HG02970 (cell line): ENCODE measurements around the gene OR6N1.
A peak's percentile ranks its signal among the peaks of the same experiment; 100 is the strongest.

ENCODE experiments used
- ATAC-seq: cut with Tn5 transposase; IDR thresholded peaks from one replicate; pipeline ENCODE4 v1.9.1; 2021; ENCODE audit warnings: mild to moderate bottlenecking, moderate library complexity, moderate number of reproducible peaks; ENCODE audit not compliant: unreplicated experiment, low FRiP score

Gene OR6N1, protein sequence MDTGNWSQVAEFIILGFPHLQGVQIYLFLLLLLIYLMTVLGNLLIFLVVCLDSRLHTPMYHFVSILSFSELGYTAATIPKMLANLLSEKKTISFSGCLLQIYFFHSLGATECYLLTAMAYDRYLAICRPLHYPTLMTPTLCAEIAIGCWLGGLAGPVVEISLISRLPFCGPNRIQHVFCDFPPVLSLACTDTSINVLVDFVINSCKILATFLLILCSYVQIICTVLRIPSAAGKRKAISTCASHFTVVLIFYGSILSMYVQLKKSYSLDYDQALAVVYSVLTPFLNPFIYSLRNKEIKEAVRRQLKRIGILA

DNA sequence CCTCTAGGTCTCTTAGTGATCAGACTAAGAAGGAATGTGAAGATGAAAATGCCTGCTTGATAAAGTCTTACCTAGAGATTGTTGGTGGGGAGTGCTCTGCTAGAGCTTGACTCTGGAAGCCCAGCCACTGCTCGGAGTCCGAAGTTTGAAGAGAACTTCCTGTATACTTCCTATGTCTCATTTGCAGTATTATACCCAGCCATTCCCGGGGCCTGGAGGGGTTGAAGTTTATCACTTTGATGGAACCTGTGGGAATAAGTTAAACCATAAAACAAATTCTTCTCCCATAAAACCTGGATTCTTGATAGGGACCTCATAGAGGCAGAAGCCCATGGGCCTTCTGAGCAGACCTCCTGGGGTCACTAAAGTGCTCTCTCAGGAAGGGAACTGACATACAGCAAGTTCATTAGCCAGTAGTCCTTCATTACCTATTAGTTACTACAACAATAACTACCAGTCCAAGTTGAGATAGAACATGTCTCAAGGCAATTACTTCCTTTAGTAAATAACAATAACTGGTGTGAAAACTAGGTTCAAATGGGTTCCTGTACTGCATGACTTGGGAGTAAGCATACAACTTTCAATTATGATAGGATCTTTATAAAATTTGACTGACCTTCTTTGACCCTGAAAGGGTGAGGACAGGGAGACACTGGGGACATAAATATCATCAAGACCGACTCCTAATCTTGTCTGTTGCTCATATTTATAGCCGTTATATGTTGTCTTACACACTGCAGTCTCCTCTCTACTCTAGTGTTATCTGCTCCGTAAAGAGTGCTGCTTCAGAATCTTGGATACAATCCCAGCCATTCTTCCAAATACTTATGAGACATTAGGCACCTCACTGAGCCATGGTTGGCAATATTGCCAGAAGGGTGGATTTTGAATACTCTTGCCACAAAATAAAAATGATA lies at the start of gene OR6N1:
TSS of gene OR6N1 (minus strand) at position 246 of the 917 bp plus-strand sequence. CDS start 5,513 bp downstream, outside the sequence.
- ATAC-seq = no peak

DNA sequence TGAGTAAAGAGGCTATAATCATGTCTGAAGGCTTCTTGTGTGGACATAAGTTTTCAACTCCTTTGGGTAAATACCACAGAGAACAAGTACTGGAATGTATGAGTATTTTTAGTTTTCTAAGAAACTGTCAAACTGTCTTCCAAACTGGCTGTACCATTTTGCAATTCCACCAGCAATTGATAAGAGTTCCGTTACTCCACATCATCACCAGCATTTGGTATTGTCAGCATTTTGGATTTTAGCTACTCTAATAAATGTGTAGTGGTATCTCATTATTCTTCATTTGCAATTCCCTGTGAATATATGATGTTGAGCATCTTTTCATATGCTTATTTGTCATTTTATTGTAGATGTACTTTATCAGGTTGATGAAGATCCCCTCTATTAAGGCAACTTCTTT lies 49.7 kb upstream of the OR6N1 start:
- ATAC-seq = no peak

DNA sequence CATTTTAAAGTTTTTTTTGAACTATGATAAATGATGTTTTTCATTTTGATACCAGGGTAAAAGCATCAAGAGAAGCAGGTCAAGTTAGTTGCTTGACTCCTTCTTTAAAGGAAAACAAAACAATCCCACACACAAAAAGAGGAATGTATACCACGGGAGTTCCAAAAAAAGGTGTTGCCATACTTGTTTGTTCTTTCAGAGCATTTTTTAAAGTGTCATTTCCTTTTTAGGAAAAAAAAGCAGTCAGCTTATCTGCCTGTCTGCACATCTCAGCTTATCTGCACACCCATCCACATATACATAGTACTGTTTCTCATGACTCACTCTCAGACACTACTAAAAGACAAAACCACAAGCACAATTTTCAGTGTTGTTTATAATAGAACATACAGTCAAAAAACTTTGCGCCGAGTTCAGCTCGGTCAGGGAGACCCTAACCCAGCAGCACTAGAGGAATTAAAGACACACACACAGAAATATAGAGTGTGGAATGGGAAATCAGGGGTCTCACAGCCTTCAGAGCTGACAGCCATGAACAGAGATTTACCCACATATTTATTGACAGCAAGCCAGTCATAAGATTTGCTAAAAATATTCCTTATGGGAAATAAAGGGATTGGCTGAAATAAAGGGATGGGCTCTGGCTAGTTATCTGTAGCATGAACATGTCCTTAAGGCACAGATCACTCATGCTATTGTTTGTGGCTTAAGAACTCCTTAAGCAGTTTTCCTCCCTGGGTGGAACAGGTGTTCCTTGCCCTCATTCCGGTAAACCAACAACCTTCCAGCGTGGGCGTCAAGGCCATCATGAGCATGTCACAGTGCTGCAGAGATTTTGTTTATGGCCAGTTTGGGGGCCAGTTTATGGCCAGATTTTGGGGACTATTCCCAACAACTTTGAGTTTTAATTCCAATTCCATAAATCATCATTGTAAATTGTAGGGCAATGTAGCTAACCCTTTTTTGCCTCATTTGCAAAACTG lies 47.8 kb upstream of the OR6N1 start:
- ATAC-seq = peak; percentile 83

DNA sequence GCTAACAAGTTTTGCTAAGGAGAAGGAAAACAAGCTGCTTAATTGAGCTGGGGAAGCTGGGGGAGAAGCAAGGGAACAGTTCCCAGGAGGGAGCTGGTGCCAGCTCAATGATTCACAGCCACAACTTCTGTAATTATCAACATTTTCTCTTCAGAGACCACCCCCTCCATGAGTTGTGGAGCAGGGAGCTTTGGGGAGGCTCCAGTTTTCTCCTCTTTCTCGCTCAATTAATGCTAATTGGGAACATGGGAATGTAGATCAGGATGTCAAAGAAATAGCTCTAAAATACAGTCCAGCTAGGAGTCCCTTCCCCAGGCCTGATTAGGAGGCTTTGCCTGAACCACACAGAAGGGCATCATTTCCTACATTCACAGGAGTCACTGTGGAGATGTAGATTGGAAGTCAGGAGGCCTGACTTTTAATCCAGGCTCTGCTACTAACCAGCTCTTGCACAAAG lies 47.0 kb upstream of the OR6N1 start:
- ATAC-seq = no peak

DNA sequence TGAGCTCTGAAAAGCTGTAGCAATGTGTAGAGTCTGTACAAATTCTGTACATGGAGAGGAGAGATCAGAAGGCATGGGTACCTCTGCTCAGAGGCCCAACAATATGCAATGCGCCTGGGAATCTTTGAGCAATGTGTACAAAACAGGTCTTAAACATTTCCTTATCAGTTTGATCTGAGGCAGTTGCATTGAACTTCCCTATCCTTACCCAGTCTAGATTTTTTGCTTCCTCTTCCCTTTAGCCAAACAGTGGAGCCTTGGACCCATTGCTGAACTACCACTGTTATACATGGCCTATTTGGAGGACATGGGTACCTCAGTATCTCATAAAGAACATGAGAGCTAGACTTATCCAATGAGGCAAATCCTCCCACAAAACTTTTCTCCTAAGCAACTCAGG lies 46.6 kb upstream of the OR6N1 start:
- ATAC-seq = no peak

DNA sequence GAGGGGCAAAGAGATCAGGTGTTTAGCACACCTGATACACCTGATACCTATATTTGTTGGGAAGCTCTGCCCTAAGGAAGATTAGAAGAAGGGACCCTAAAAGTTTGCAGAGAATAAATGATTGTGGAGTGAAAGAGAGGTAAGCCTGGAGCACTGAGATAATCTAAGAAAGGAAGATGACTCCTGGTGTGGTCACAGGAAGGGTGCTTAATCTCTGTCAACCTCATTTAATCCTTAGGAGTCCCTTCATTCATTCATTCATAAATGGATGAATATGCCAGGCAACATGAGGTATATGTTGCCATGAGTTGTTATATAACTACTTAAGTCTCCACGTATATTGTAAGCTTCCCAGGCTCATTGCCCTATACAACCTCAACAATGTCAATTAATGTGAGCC lies 43.0 kb upstream of the OR6N1 start:
- no peak for ATAC-seq

DNA sequence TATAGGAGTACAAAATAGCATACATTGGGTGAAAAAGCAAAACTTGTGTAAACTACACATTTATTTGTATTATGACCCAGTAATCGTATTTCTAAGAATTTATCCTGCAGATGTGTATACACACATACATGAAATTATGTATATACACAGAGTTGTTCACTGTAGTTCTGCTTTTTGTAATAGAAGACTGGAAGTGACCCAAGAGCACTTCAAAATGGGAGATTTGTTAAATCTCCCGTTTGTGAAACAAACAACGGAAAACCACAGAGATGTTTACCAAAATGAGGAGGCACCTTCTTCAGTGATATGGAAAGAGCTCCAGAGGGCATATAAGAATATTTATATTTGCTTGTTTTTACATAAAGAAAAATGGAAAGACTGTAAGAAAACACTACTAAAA lies 41.2 kb upstream of the OR6N1 start:
- ATAC-seq = no peak

DNA sequence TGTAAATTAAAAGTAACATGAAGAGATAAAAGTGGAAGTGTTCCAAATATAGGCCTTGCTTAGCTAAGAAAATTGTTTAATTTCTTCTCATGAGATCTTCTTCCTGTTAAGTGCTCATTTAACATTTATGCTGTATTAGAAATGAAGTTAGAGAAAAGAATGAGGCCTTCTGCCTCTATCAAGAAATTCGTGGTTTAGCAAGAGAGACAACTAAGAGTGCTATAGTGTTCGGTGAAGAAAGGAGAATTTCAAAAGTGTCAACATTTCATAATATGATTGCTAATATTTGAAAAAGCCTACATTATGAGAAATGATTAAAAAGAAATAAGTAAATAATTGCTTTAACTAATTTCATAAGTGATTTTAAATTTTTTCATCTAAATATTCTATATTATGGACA lies 40.3 kb upstream of the OR6N1 start:
- ATAC-seq = no peak

DNA sequence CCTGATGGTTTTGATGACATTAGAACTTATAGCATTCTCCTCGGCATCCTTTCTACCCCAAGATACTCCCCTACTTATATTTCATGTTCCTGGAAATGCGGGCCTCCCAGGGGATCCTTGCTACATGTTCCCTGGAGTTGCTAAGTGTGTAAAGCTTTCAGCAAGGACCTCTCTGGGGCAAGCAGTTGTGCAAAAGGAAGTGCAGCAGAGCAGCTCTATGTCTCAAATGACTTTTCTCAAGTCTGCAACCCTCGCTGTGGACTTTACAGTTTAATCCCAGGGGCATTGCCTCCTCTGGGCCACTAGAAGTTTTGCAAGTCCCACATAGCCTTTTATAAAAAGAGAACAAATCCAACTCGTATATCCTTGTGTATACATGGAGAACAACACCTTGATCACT lies 38.3 kb upstream of the OR6N1 start:
- ATAC-seq = no peak

DNA sequence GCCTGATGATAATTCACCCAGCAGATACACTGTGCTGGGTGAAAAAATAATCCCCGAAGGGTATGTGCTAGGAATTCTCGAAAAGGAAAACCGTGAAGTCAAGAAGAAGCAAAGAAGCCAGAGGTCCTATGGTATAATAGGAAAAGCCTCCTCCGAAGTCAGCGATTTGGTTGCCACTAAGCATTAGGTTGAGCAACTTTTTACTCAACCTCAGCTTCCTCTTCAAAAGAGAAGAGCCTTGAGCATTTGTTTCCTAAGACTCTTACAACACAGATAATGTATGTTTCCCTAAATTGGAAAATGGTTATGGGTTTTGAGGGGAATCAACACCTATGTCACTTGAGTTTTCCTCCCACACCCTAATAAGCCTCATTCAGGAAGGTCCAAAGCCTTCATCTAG lies 37.9 kb upstream of the OR6N1 start:
- no peak for ATAC-seq

DNA sequence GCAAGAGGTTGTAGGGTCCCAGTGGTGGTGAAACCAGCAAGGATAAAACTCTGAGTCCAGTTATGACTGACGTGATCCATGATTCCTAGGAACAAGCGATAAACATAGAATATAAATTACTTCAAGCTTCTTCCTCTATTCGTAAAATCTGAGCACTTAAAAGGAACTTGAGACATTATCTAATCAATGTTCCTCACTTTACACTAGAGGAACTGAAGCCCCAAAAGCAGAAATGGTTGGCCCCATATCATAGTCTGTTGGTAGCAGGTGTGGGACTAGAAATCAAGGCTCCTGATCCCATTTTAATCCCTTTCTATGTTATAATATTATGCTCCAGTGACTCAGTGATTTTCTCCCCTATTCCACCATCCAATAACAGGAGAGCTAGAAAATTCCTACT lies 37.3 kb upstream of the OR6N1 start:
- no peak for ATAC-seq

DNA sequence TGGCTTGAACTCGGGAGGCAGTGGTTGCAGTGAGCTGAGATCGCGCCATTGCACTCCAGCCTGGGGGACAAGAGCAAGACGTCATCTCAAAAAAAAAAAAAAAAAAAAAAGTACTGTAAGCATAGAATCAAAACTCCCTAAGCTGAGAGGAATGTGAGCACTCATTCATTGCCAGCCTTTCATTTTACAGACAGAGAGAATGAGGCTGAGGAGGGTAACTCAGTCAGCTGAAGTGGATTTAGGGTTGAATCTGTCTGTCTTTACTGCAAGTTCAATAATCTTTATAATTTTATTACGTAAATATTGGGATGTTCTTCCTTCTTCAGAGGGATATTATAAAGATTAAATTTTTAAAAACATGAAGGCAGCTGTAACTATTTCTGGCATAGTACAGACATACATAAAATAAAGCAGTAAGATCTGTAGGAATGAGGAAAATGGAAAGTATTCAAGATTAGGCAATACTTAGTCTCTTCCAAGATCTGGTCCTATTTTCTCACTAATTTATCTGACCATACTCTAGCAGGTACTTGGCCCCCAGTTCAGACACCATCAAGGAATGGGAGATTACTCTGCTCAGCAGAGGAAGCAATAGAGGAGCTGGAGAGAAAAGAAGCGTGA lies 35.0 kb upstream of the OR6N1 start:
- ATAC-seq = no peak

DNA sequence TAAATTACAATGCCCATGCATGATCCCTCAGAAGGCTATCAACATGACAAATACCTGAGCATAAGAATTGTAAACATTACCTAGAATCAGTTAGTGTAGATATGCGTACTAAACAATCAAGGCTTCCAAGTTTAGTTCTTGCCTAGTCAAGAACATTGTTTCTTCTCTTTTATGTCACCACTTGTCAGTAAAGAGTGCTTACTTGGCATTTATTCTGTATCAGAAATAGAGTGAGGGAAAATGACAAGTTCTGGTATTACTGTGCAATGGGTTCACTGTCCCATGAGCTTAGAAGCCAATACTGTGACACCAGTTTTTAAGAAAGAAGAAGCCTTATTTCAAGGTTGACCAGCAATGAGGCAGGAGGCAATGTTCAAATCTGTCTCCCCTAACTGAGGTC lies 31.7 kb upstream of the OR6N1 start:
- no peak for ATAC-seq

DNA sequence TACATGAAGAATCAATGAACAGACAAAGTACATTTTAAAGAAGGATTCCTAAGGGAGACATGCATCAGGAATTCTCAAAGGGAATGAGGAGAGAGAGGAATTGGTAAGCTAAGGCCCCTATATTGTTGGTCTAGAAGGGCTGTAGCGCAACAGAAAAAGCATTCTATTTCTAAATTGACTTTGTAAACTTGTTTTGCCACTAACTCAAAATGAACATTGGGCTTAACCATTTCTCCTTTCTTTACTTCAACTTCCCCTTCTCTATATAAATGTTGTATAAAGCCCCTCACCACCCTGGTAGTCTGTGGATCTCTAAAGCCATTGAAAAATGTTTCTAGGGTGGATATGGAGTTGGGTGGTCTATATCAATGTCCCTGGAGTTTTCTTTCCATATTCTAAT lies 29.4 kb upstream of the OR6N1 start:
- no peak for ATAC-seq

DNA sequence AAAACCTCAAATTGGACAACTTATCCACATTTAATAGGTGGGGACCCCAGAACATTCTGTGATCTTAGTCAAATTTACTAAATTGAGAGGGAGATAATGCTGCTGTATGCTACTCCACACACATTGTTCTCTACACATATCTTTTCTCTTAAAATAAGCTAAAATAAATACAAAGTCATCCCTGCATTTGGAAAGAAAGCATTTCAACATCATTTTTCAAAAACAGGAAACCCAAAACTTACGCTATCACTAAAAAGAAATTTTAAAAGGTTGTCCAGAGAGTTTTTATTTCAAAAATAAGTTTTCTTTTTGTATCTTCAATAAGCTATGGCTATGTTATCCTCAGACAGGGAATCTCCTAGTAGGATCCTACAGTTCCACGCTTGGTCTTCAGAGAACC lies 28.5 kb upstream of the OR6N1 start:
- no peak for ATAC-seq

DNA sequence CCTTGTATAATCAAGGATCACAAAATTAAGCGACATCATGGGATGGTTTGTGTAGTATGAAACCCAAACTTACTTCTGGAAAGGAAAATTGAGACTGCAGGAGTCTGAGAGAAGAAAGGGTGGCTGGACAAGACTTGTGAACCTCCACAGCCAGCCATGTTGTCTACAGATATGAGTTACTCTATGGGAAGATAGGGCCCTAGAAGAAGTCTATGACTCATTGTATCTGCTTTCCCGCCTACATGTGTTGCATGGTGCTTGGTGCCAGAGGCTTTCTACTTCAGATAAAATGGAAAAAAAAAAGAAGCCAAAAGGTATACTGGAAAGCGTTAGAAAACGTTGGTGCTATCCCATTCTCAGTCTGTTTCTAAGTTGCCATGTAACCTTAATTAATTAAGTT lies 27.7 kb upstream of the OR6N1 start:
- ATAC-seq = no peak

DNA sequence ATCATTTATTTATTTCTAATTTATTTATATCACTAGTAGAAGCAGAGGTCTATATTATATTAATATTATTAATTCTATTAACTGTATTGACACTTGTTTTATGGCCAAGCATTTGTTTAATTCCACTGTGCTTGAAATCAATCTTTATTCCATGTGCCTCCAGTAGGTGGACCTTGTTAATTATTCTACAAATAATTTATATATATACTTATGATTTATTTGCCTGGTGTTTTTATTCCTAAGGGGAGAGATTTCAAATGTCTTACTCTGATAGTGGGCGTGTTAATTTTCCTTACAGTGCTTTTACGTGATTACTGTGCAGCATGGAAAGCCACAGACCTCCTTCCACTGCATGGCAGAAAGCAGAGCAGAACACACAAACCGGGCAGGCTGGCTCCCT lies 26.5 kb upstream of the OR6N1 start:
- no peak for ATAC-seq

DNA sequence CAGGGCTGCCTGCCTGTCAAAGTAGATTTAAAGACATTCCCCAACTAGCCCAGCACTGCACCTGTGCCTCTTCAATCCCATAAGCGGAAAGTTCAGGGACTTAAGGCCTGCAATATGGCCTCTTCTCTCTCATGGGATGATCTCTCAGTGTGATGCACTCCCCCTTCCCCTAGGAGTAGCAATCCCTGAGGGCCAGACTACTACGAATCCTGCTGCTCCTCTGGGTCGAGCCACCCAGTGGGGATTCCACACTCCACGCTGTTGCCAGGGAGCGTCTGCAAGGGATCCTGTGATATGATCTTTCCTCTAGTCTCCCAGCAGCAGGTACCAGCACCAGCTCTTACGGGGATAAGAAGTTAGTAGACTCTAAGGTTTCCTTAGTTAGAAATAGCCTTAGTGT lies 22.3 kb upstream of the OR6N1 start:
- ATAC-seq = no peak

DNA sequence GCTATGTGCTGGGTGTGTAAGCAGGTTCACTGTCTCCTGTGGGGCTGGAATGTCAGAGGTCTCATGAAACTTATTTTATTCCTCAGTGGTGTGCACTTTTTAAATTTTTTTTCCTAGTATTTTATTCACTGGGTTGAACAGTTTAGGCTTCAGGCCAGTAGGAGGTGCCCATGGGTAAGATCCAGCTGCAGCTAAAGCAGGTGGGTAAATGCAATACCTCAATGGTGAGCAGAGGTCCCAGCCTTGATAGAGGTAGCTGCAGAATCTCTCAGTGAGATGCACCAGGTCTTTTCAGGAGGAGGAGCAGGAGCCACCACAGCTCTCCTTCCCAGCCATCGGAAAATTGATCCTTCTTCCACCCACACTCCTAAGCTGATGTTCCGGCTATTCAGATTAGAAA lies 21.6 kb upstream of the OR6N1 start:
- ATAC-seq = no peak

DNA sequence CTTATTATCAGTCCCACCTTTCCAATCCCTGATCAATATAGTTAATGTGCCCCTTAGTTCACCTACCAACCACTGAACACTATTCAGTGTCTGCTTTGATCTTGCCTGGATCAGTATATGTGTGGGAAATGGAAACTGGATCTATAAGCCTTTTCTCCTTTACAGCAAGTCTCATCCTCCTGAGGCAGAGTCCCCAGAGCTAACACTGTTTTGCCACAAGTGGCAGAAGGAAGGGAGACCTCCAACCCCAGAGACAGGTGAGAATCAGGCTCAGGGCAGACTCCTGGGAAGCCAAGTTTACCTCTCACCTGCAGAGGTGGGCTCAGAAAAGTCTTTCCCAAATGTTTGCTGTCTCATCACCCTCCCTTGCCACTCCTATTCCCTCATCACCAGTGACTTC lies 9.1 kb upstream of the OR6N1 start, which contains the start of gene OR6N2:
TSS of gene OR6N2 (minus strand) at position 101 of the 400 bp plus-strand sequence. CDS start 3,569 bp downstream, outside the sequence.
- ATAC-seq = no peak
